HFFc6 (cell line): Measurements from ENCODE around the gene ANTXR1. TPM values are rescaled to one million over a fixed set of nuclear protein-coding genes. Genes with fewer than 3 reads are reported as not detected.

Experiments
- DNase-seq: peaks from one replicate; pipeline ENCODE4 v3.0.0-alpha.2; 2018
- H3K27ac Mint-ChIP-seq: 2 replicates; pipeline ENCODE4 v1.8.0; 2020; ENCODE audit warnings: mild to moderate bottlenecking, mixed read lengths
- H3K27me3 Mint-ChIP-seq: 2 replicates; pipeline ENCODE4 v1.8.0; 2021; ENCODE audit warnings: mild to moderate bottlenecking, moderate library complexity, mixed read lengths; ENCODE audit not compliant: insufficient read depth
- H3K36me3 Mint-ChIP-seq: 2 replicates; pipeline ENCODE4 v1.8.0; 2021; ENCODE audit warnings: low read depth, mixed read lengths
- H3K4me1 Mint-ChIP-seq: 2 replicates; pipeline ENCODE4 v1.8.0; 2020; ENCODE audit warnings: low read depth, mixed read lengths
- H3K4me3 Mint-ChIP-seq: 2 replicates; pipeline ENCODE4 v1.8.0; 2020; ENCODE audit warnings: mild to moderate bottlenecking, moderate library complexity, mixed read lengths
- H3K9me3 Mint-ChIP-seq: 2 replicates; pipeline ENCODE4 v1.8.0; 2020; ENCODE audit warnings: mild to moderate bottlenecking, mixed read lengths
- total RNA-seq, 6 experiments: library from RNA; stranded (reverse); fragmentation: NEBNext Ultra II Directional; extraction: Animal tissue kit (Norgen Biotek cat#: 25700); gene quantifications; 2 replicates in 1 of 6; 3 replicates in 5 of 6; pipeline ENCODE4 v1.2.3, GENCODE V29; 2021
- TF ChIP-seq, protein P1 (sequence below): fragments of 200-600 bp; sonication (generic); IDR thresholded peaks from 2 replicates; pipeline ENCODE4 v1.5.0; 2021; ENCODE audit warnings: antibody characterized with exemption, mild to moderate bottlenecking

The ANTXR1 gene
- total RNA-seq, 6 experiments from 2014 or later: 98.0 to 137 (median 124) TPM

DNA sequence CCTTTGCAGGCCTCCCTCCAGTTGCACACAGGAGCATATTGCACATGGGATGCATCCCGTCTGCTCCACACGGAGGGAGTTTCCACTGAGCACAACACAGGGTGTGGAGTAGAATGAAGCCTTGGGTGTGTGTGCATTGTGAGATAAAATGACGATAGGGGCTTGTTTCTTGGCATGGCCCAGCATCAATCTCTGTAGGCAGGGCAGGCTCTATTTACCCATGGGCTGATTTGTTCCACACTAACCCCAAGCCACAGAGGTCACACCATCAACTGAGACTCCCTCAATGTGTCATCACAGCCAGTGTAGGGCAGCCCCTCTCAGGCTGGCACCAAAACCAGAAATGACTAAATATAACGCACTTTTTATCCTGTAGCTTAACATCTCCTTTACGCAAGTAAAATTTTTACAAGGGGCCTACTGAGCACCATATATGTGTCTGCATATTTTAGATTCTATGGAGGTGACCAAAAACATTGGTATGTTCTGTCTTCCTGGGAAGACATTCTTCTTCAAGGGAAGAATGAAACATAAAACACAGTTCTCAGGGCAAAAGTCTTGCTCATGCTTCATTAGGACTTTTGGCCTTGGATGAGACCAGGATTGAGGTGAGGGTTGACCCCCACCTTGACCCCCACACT, 41.3 kb upstream of the ANTXR1 start:
- Mint-ChIP-seq H3K4me1 (peaks cover 68% of the 10 kb centered on the region), H3K36me3 (0 out of 2 replicates have a peak, but pooled peaks cover 5% of the 10 kb centered on the region), H3K27me3 (no peaks in the 10 kb centered on the region; the same call in 1 of the 2 replicates), H3K9me3 (no peaks in the 10 kb centered on the region), H3K27ac (peak overlapping the region; percentile 98), H3K4me3 (peak overlapping the region; percentile 55)
- DNase-seq: peak; percentile 98
- TF ChIP-seq, protein P1, sequence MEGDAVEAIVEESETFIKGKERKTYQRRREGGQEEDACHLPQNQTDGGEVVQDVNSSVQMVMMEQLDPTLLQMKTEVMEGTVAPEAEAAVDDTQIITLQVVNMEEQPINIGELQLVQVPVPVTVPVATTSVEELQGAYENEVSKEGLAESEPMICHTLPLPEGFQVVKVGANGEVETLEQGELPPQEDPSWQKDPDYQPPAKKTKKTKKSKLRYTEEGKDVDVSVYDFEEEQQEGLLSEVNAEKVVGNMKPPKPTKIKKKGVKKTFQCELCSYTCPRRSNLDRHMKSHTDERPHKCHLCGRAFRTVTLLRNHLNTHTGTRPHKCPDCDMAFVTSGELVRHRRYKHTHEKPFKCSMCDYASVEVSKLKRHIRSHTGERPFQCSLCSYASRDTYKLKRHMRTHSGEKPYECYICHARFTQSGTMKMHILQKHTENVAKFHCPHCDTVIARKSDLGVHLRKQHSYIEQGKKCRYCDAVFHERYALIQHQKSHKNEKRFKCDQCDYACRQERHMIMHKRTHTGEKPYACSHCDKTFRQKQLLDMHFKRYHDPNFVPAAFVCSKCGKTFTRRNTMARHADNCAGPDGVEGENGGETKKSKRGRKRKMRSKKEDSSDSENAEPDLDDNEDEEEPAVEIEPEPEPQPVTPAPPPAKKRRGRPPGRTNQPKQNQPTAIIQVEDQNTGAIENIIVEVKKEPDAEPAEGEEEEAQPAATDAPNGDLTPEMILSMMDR: no peak

DNA sequence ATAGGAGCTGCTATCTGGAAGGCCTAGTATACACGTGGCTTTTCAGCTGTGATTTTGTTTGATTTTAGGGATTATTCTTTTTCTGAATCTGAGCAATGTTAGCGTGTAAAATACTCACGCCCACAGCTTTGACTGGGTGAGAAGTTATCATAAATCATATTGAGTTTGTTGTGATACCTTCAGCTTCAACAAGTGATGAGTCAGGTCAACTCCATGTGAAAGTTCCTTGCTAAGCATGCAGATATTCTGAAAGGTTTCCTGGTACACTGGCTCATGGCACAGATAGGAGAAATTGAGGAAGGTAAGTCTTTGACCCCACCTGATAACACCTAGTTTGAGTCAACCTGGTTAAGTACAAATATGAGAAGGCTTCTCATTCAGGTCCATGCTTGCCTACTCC, 38.7 kb upstream of the ANTXR1 start, which contains the start of gene GKN1:
GKN1 (plus strand) TSS at position 386 of the 400 bp plus-strand sequence. CDS start 42 bp downstream, outside the sequence.
- Mint-ChIP-seq H3K4me1 (peaks cover 59% of the 10 kb centered on the region), H3K27me3 (no peaks in the 10 kb centered on the region; the same call in 1 of the 2 replicates), H3K27ac (peak within 1 kb of the TSS; percentile 12; the same call in 1 of the 2 replicates), H3K36me3 (0 out of 2 replicates have a peak, but pooled peaks cover 5% of the 10 kb centered on the region), H3K9me3 (no peaks in the 10 kb centered on the region), H3K4me3 (no peak within 1 kb of the TSS)
- DNase-seq: no peak
- TF ChIP-seq, protein P1: no peak

DNA sequence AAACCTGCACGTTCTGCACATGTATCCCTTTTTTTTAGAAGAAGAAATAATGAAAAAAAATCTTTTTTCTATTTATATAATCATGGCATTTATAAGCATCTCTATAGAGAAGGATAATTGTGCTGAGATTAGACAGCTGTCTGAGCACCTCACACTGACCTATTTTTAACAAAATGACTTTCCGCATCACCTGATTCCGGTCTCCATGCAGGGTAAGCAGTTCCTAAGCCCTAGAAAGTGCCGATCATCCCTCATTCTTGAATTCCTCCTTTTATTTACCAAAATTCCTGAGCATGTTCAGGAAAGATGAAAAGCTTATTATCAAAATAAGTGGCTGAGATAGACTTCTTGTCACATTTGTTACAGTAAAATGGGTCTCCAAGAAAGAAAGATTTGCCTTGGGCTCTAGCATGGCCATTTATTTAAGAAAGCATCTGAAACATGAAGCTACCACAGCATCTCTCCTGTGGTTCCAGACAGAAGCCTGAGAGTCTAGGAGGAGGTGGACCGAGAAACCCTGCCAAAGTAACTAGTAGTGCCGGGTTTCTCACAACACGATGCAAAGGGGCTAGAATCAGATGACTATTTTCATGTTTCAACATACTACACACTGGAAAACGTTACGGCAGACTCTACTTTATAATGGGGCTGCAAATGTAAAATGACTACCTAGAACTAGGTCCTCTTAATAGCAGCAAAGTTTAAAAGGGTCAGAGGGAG, 37.9 kb upstream of the ANTXR1 start:
- no peaks in the 10 kb centered on the region for H3K9me3 Mint-ChIP-seq
- H3K36me3 Mint-ChIP-seq: 0 out of 2 replicates have a peak, but pooled peaks cover 5% of the 10 kb centered on the region
- H3K27me3 Mint-ChIP-seq: no peaks in the 10 kb centered on the region; the same call in 1 of the 2 replicates
- no peak overlapping the region for H3K27ac Mint-ChIP-seq
- H3K4me3 Mint-ChIP-seq: no peak overlapping the region
- DNase-seq: no peak
- H3K4me1 Mint-ChIP-seq: peaks cover 53% of the 10 kb centered on the region
- TF ChIP-seq, protein P1: no peak

DNA sequence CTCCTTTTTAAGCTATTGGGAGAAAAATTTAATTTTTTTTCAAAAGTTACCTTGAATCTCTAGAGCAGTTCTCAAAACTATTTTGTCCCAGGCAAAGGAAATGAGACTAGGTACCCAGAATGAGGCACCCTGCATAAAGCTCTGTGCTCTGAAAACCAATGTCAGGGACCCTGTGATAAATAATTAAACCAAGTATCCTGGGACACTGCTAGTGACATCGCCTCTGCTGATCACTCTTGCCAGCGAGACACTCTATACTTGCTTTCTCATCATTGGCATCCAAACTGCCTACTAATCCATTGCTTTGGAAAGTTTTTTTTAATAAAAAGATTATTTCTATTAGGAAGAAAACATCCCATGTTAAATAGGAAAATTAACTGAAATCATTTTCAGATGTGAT, 37.1 kb upstream of the ANTXR1 start:
- no peaks in the 10 kb centered on the region; the same call in 1 of the 2 replicates for H3K27me3 Mint-ChIP-seq
- peaks cover 45% of the 10 kb centered on the region for H3K4me1 Mint-ChIP-seq
- no peak overlapping the region for H3K27ac Mint-ChIP-seq
- TF ChIP-seq, protein P1: no peak
- DNase-seq: no peak
- H3K36me3 Mint-ChIP-seq: 0 out of 2 replicates have a peak, but pooled peaks cover 5% of the 10 kb centered on the region
- H3K9me3 Mint-ChIP-seq: no peaks in the 10 kb centered on the region
- H3K4me3 Mint-ChIP-seq: no peak overlapping the region

DNA sequence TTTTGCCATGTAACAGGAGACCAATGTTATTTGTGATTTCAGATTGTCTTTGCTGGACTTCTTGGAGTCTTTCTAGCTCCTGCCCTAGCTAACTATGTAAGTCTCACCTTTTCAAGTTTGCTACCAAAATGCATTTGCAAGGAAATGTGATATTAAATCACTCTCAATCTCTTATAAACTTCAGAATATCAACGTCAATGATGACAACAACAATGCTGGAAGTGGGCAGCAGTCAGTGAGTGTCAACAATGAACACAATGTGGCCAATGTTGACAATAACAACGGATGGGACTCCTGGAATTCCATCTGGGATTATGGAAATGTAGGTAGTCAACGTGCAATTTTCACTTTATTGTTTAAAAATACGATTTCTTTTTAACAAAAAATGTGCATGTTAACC, 35.5 kb upstream of the ANTXR1 start:
- Mint-ChIP-seq H3K27me3 (no peaks in the 10 kb centered on the region; the same call in 1 of the 2 replicates), H3K4me3 (no peak overlapping the region), H3K27ac (no peak overlapping the region), H3K36me3 (0 out of 2 replicates have a peak, but pooled peaks cover 5% of the 10 kb centered on the region), H3K4me1 (peaks cover 36% of the 10 kb centered on the region), H3K9me3 (no peaks in the 10 kb centered on the region)
- DNase-seq: no peak
- TF ChIP-seq, protein P1: no peak
